Measurements from ENCODE around the gene ELF3.
"Not testable (repeated sequence)": the region's sequence is repeated elsewhere in the genome, so short reads cannot be mapped to it uniquely, and the experiment has no call there.

Gene ELF3

DNA sequence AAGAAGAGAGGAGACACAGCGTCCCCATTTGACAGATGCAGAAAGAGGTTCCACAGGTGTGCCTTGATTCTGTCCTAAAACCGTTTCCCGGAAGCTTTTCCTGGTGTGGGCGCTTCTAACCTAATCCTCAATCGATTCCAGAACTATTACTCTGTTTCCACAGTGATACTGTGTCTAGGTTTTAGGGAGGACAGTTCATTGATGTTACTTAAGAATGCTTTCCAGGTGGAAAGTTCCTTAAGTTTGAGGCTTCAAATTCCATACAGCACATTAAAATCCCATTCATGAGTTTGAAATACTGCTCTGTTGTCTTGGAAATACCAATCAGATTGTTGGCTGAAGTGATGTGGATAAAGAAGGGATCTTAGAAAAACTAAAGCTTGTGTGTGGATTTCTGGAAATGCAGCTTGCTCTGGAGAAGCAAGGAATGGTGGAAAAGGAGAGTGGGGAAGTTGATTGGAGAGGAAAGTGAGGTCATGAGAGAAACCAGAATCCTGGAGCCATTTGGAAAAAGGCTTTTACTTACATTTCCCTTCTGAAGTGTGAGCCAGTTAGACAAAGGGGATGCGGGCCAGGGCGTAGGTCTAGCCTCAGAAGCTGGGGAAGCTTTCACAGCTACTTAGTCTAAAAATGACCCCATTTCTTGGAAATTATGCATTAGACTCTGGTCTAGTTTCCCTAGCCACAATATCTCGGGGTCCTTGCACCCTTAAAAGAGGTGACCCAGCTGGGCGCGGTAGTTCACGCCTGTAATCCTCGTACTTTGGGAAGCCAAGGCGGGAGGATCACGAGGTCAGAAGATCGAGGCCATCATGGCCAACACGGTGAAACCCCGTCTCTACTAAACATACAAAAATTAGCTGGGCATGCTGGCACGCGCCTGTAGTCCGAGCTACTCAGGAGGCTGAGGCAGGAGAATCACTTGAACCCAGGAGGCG, 6.7 kb downstream of the ELF3 start:
- Histone ChIP-seq H3K4me1 (ENCODE audit: control insufficient read depth, insufficient read depth, low read length) (peaks cover 12% of the 10 kb centered on the region), H3K4me3 (ENCODE audit: insufficient read depth, low read depth, low read length) (no peak overlapping the region), H3K27me3 (ENCODE audit: control insufficient read depth, insufficient read depth, low read length, poor library complexity, severe bottlenecking) (no peaks in the 10 kb centered on the region), H3K36me3 (ENCODE audit: control insufficient read depth, insufficient read depth, low read length) (no peaks in the 10 kb centered on the region), H3K27ac (ENCODE audit: insufficient read depth, low read depth, low read length, poor library complexity, severe bottlenecking) (no peak overlapping the region), H3K9me3 (ENCODE audit: control insufficient read depth, low read length) (no peaks in the 10 kb centered on the region)
- 93 to 95% methylated on average over 21 of the region's 21 CpGs for WGBS, 2 experiments

DNA sequence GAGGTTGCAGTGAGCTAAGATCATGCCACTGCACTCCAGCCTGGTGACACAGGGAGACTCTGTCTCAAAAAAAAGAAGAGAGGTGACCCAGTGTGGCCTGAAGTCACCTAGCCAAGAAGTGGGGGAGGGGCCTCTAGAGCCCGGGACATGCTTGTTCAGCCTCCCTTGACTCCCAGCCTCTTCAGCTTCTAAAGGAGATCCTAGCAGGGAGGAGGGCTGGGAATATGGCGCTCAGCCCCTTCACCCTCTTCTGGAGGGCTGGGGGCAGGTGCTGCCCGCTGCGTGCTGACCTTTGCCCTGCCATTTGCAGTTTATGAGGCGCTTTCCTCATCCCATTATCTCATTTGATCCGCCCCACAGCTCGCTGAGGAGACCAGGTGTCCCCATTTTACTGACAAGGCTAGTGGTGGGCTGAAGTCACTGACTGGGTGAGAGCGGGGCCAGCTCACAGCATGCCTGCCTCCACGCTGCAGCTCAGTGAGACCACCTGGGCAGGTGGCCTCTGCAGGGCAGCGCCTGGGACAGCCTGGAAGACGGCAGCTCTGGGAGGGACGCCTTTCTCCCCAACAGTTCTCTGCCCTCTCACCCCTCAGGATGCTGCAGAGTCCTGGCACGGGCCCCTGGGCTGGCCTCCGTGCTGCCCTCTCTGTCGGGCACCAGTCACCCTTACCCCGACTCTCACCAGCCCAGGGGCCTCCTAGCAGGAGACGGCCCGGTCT, 7.5 kb downstream of the ELF3 start:
- 79 to 85% methylated on average over 18 of the region's 18 CpGs for WGBS, 2 experiments

DNA sequence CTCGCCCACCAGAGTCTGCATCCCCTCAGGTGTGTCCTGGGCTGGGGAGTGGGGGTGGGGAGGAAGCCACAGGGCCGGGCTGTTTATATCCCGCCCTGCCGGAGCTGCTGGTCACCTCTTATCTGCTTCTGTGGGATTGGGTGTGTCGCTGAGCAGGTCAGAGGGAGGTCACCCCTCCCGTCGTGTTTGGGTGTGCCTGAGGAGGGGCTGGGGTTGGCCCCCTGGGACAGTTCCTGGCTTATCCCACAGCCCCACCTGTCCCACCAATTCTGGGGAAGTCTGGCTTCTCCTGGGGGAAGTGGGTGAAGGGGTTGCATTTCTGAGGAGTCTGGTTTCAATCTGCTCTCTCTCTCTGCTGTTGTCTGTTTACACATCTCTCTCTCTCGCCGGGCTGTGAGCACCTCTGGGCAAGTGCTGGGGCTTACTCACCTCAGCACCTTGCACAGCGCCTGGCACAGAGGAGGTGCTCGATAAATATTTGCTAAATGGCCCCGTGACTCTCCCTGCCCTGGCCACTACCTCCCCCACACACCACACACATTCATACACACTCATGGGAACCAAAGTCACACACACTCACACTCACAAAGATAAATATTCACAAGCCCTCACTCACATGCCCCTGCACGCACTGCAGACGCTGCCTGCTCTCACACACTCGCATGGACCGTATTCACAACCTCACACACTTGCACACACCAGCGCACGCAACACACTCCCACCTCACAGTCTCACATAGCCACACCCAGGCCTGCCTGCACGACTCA, 8.3 kb downstream of the ELF3 start:
- Histone ChIP-seq H3K27me3 (ENCODE audit: control insufficient read depth, insufficient read depth, low read length, poor library complexity, severe bottlenecking) (no peaks in the 10 kb centered on the region), H3K4me3 (ENCODE audit: insufficient read depth, low read depth, low read length) (no peak overlapping the region), H3K9me3 (ENCODE audit: control insufficient read depth, low read length) (no peaks in the 10 kb centered on the region), H3K4me1 (ENCODE audit: control insufficient read depth, insufficient read depth, low read length) (peaks cover 9% of the 10 kb centered on the region), H3K36me3 (ENCODE audit: control insufficient read depth, insufficient read depth, low read length) (no peaks in the 10 kb centered on the region), H3K27ac (ENCODE audit: insufficient read depth, low read depth, low read length, poor library complexity, severe bottlenecking) (no peak overlapping the region)
- 74 to 77% methylated on average over 19 of the region's 19 CpGs for WGBS, 2 experiments

More for the DNA sequence above, 7.5 kb downstream of the ELF3 start:
- Histone ChIP-seq H3K27ac (ENCODE audit: insufficient read depth, low read depth, low read length, poor library complexity, severe bottlenecking) (no peak overlapping the region), H3K4me3 (ENCODE audit: insufficient read depth, low read depth, low read length) (no peak overlapping the region), H3K27me3 (ENCODE audit: control insufficient read depth, insufficient read depth, low read length, poor library complexity, severe bottlenecking) (no peaks in the 10 kb centered on the region), H3K9me3 (ENCODE audit: control insufficient read depth, low read length) (no peaks in the 10 kb centered on the region), H3K4me1 (ENCODE audit: control insufficient read depth, insufficient read depth, low read length) (peaks cover 9% of the 10 kb centered on the region), H3K36me3 (ENCODE audit: control insufficient read depth, insufficient read depth, low read length) (no peaks in the 10 kb centered on the region)

DNA sequence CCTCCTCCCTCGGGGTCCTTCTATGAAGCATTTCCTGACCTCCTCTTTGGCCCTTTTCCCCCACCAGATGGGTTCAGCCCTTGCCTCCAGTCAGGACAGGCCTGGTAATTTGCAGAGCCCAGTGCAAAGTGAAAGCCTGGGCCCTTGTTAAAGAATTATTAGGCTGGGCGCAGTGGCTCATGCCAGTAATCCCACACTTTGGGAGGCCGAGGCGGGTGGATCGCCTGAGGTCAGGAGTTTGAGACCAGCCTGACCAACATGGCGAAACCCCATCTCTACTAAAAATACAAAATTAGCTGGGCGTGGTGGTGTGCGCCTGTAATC, 8.8 kb downstream of the ELF3 start:
- not testable (repeated sequence) for H3K27me3 ChIP-seq (ENCODE audit: control insufficient read depth, insufficient read depth, low read length, poor library complexity, severe bottlenecking); H3K4me1 ChIP-seq (ENCODE audit: control insufficient read depth, insufficient read depth, low read length); H3K9me3 ChIP-seq (ENCODE audit: control insufficient read depth, low read length); H3K36me3 ChIP-seq (ENCODE audit: control insufficient read depth, insufficient read depth, low read length); H3K4me3 ChIP-seq (ENCODE audit: insufficient read depth, low read depth, low read length); H3K27ac ChIP-seq (ENCODE audit: insufficient read depth, low read depth, low read length, poor library complexity, severe bottlenecking)
- WGBS, 2 experiments: 89 to 93% methylated on average over 8 of the region's 8 CpGs

DNA sequence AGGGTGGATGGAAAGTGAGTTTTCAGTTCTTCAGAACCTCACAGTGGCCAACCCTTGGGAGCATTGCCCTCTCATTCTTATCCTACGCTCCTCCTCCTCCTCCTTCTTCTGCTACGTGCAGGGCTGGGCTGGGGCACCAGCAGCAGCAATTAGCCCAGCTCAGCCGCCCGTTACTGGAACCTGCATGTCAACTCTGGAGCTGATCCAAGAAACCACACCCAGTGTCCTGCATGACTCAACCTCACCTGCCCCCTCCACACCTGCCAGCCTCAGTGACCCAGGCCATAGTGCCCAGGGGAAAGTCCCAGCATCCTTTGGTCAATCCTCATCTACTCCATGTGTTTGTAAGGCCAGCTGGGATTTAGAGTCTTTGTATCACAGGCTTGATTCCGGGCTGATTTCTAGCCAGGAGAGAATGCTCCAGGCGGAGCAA, 12.6 kb downstream of the ELF3 start:
- no peak overlapping the region for H3K4me3 ChIP-seq (ENCODE audit: insufficient read depth, low read depth, low read length)
- peaks cover 5% of the 10 kb centered on the region for H3K4me1 ChIP-seq (ENCODE audit: control insufficient read depth, insufficient read depth, low read length)
- no peak overlapping the region for H3K27ac ChIP-seq (ENCODE audit: insufficient read depth, low read depth, low read length, poor library complexity, severe bottlenecking)
- no peaks in the 10 kb centered on the region for H3K36me3 ChIP-seq (ENCODE audit: control insufficient read depth, insufficient read depth, low read length)
- H3K27me3 ChIP-seq (ENCODE audit: control insufficient read depth, insufficient read depth, low read length, poor library complexity, severe bottlenecking): no peaks in the 10 kb centered on the region
- 82 to 85% methylated on average over 6 of the region's 6 CpGs for WGBS, 2 experiments
- no peaks in the 10 kb centered on the region for H3K9me3 ChIP-seq (ENCODE audit: control insufficient read depth, low read length)

DNA sequence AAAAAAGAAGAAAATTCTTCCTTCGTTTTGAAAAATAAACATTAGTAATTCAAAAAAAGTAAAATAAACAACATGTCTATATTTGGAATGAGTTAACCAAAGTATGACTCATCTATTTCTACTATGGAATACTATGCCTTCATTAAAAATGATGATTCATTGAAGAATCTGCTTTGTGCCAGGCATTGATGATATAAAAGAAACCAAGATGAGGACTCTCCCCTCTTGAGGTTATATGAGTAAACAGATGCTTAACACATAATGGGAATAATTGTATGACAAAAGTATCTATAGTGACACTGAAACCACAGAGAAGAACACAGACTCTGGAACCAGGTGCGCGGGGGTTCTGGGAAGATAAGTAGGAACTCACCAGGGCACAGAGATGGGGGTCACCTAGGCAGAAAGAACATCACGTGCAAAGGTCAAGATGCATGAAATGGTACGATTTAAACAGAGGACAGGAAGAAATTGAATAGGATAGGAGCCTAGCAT, 18.8 kb downstream of the ELF3 start:
- Histone ChIP-seq H3K4me1 (ENCODE audit: control insufficient read depth, insufficient read depth, low read length) (no peaks in the 10 kb centered on the region), H3K27ac (ENCODE audit: insufficient read depth, low read depth, low read length, poor library complexity, severe bottlenecking) (no peak overlapping the region), H3K36me3 (ENCODE audit: control insufficient read depth, insufficient read depth, low read length) (no peaks in the 10 kb centered on the region), H3K27me3 (ENCODE audit: control insufficient read depth, insufficient read depth, low read length, poor library complexity, severe bottlenecking) (no peaks in the 10 kb centered on the region), H3K9me3 (ENCODE audit: control insufficient read depth, low read length) (no peaks in the 10 kb centered on the region), H3K4me3 (ENCODE audit: insufficient read depth, low read depth, low read length) (no peak overlapping the region)
- WGBS, 2 experiments: 96% methylated on average over 4 of the region's 5 CpGs

DNA sequence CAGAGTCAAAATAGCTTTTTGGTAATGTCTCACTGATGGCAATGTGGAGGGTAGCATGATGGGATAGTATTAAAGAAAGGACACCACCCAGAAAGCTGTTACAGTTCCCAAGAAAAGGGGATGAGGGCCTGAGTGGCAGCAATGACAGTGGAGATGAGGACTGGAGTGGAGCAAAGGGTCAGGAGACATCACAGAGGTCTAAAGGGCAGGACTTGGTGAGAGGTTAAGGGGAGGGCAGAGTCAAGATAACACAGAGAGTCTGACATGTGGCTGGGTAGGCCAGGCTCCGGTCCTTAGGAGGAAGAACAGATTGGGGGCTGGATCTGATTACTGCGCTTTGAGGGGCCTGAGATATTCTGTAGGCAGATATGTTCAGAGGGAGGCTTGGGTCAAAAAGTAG, 19.3 kb downstream of the ELF3 start:
- H3K27me3 ChIP-seq (ENCODE audit: control insufficient read depth, insufficient read depth, low read length, poor library complexity, severe bottlenecking): no peaks in the 10 kb centered on the region
- no peaks in the 10 kb centered on the region for H3K4me1 ChIP-seq (ENCODE audit: control insufficient read depth, insufficient read depth, low read length)
- no peaks in the 10 kb centered on the region for H3K36me3 ChIP-seq (ENCODE audit: control insufficient read depth, insufficient read depth, low read length)
- 94 to 95% methylated on average over 2 of the region's 2 CpGs for WGBS, 2 experiments
- no peaks in the 10 kb centered on the region for H3K9me3 ChIP-seq (ENCODE audit: control insufficient read depth, low read length)
- no peak overlapping the region for H3K4me3 ChIP-seq (ENCODE audit: insufficient read depth, low read depth, low read length)
- no peak overlapping the region for H3K27ac ChIP-seq (ENCODE audit: insufficient read depth, low read depth, low read length, poor library complexity, severe bottlenecking)

DNA sequence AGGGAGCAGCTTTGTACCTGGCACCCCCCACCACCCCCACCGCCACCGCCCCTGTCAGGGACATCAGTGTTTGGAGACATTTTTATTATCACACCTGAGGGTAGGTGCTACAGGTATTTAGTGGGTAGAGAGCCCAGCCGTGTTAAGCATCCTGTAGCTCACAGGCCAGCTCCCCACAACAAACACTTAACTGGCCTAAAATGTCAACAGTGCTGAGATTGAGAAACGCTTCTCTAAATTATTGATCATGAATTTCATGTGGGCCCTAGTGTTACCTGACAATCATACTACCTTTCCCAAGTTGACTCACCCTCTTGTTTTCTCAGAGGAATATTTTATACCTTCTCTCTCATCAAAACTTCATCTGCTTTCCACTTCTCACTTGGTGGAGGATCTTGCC, 21.4 kb downstream of the ELF3 start:
- no peaks in the 10 kb centered on the region for H3K27me3 ChIP-seq (ENCODE audit: control insufficient read depth, insufficient read depth, low read length, poor library complexity, severe bottlenecking)
- H3K36me3 ChIP-seq (ENCODE audit: control insufficient read depth, insufficient read depth, low read length): no peaks in the 10 kb centered on the region
- no peak overlapping the region for H3K4me3 ChIP-seq (ENCODE audit: insufficient read depth, low read depth, low read length)
- H3K4me1 ChIP-seq (ENCODE audit: control insufficient read depth, insufficient read depth, low read length): no peaks in the 10 kb centered on the region
- H3K9me3 ChIP-seq (ENCODE audit: control insufficient read depth, low read length): no peaks in the 10 kb centered on the region
- WGBS, 2 experiments: 85 to 92% methylated on average over 2 to 4 of the region's 4 CpGs
- H3K27ac ChIP-seq (ENCODE audit: insufficient read depth, low read depth, low read length, poor library complexity, severe bottlenecking): no peak overlapping the region

DNA sequence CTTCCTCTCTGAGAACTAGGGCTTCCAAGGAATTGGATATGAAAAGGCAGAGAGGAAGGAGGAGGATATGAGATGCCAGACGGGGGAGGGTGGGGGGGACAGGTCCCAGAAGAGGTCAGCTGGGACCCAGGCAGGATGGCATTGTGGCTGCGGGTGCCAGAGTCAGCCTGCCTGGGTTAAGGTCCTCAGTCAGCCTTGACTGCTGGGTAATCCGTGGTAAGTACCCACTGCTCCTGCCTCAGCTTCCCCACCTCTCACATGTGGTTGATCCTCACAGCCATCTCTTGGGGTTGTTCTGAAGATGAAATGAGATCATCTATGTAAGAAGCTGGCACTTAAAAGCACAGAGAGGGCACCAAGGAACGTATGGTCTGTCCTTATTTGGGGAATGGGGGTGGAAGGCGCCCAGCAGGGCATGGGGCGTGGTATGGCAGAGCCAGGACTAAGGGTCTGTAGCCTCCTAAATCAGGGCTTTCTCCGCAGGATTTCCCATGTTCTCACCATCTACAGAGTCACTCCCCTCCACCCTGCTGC, 23.8 kb downstream of the ELF3 start:
- Histone ChIP-seq H3K9me3 (ENCODE audit: control insufficient read depth, low read length) (no peaks in the 10 kb centered on the region), H3K27me3 (ENCODE audit: control insufficient read depth, insufficient read depth, low read length, poor library complexity, severe bottlenecking) (no peaks in the 10 kb centered on the region), H3K4me1 (ENCODE audit: control insufficient read depth, insufficient read depth, low read length) (no peaks in the 10 kb centered on the region), H3K4me3 (ENCODE audit: insufficient read depth, low read depth, low read length) (no peak overlapping the region), H3K36me3 (ENCODE audit: control insufficient read depth, insufficient read depth, low read length) (no peaks in the 10 kb centered on the region), H3K27ac (ENCODE audit: insufficient read depth, low read depth, low read length, poor library complexity, severe bottlenecking) (no peak overlapping the region)
- WGBS, 2 experiments: 92% methylated on average over 7 of the region's 7 CpGs
